Measurements from ENCODE around the gene SMC4. TPM values are rescaled to one million over a fixed set of nuclear protein-coding genes. Genes with fewer than 3 reads are reported as not detected.

Gene SMC4
- total RNA-seq, 2 experiments from 2014 or later, result 143 to 157 TPM

DNA sequence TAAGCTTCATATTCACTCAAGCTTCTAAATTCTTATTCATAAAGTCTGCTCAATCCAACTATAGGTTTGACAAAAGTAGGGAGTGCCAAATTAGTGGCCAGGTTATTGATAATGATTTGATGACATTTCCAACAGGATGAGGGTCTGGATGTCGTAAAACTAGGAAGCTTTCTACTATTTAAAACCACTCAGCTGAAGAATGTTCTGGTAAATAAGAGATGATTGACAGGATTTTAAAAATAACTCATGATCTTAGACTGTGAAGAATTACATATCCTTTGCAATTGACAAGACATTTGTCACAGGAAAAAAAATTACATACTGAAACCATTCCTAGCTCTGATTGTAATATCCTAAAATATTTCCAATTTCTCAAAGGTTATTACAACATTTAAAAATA is 65.5 kb downstream of the SMC4 start:
- Mint-ChIP-seq H3K36me3 (peaks cover 4% of the 10 kb centered on the region), H3K4me1 (ENCODE audit: low read depth) (no peaks in the 10 kb centered on the region), H3K27ac (no peak overlapping the region), H3K4me3 (no peak overlapping the region), H3K27me3 (peaks cover 16% of the 10 kb centered on the region), H3K9me3 (peaks cover 5% of the 10 kb centered on the region)
- CTCF ChIA-PET, result interaction anchor here (0.8 to 1.7 kb wide), 2 partner anchors 10 to 15 kb away, joined by 3 to 4 read pairs; partner anchors contain the start of gene TRIM59
- no peak for DNase-seq
- POLR2A ChIA-PET, result interaction anchor here (0.6 to 1.0 kb wide), 2 partner anchors 15 to 43 kb away, joined by 3 read pairs; no protein-coding TSS in a partner anchor
- intact Hi-C loops (cut with micrococcal nuclease), result no loop called here

DNA sequence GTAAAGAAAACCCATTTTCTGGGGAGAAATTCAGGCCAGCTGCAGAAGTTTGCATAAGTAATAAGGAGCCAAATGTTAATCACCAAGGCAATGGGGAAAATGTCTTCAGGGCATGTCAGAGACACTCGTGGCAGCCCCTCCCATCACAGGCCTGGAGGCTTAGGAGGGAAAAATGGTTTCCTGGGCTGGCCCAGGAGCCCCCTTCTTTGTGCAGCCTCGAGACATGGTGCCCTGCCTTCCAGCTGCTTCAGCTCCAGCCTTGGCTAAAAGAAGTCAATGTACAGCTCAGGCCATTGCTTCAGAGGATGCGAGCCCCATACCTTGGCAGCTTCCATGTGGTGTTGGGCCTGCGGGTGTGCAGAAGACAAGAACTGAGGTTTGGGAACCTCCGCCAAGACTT is 70.7 kb downstream of the SMC4 start:
- Mint-ChIP-seq H3K9me3 (peaks cover 20% of the 10 kb centered on the region), H3K27me3 (peaks cover 12% of the 10 kb centered on the region), H3K36me3 (peaks cover 4% of the 10 kb centered on the region), H3K4me3 (no peak overlapping the region), H3K4me1 (ENCODE audit: low read depth) (no peaks in the 10 kb centered on the region), H3K27ac (no peak overlapping the region)
- POLR2A ChIA-PET, result no interaction called here
- CTCF ChIA-PET, result no interaction called here
- no peak for DNase-seq
- intact Hi-C loops (cut with micrococcal nuclease), result no loop called here

DNA sequence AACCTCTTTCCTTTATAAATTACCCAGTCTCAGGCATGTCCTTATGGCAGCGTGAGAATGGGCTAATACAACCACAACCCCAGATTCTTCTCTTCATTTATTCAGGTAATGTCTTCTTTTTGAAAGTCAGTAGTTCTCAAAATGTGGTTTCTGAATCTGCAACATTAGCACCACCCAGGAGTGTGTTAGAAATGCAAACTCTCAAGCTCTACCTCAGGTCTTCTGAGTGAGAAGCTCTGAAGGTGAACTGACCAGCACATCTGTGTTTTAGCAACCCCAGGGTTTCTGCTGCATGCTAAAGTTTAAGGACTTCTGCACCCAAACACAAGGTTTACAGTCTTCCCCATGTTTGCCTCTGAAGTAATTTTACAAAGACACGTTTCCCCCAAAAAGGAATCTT is 72.4 kb downstream of the SMC4 start:
- H3K9me3 Mint-ChIP-seq, result peaks cover 20% of the 10 kb centered on the region
- ChIA-PET CTCF (interaction anchor here (0.5 kb wide), 1 partner anchor 15 kb away, joined by 3 read pairs; no protein-coding TSS in a partner anchor), POLR2A (no interaction called here)
- intact Hi-C loops (cut with micrococcal nuclease), result no loop called here
- H3K36me3 Mint-ChIP-seq, result peaks cover 4% of the 10 kb centered on the region
- no peak for DNase-seq
- no peak overlapping the region for H3K4me3 Mint-ChIP-seq
- no peaks in the 10 kb centered on the region for H3K4me1 Mint-ChIP-seq (ENCODE audit: low read depth)
- no peak overlapping the region for H3K27ac Mint-ChIP-seq
- peaks cover 14% of the 10 kb centered on the region for H3K27me3 Mint-ChIP-seq

DNA sequence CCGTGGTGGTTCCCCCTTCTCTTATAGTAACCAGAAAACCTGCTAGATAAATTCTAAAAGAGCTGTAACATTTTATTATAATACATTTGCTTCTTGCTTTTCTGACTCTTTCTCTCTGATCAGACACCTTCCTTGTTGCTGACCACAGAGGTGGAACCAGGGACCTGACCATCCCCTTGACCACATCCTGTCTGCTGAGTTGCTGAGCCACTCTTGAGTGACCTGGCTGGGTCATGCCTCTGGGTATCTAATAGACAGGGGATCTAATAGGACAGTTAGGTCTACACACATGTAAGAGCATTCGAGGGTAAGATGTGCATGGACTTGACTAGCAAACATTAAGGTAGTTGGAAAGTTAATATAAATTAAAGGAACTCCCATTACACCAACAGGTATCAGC is 72.9 kb downstream of the SMC4 start:
- H3K36me3 Mint-ChIP-seq, result peaks cover 4% of the 10 kb centered on the region
- ChIA-PET POLR2A (no interaction called here), CTCF (interaction anchor here (0.5 kb wide), 1 partner anchor 15 kb away, joined by 3 read pairs; no protein-coding TSS in a partner anchor)
- no peak overlapping the region for H3K4me3 Mint-ChIP-seq
- H3K27ac Mint-ChIP-seq, result no peak overlapping the region
- no peak for DNase-seq
- no peaks in the 10 kb centered on the region for H3K4me1 Mint-ChIP-seq (ENCODE audit: low read depth)
- intact Hi-C loops (cut with micrococcal nuclease), result no loop called here
- H3K27me3 Mint-ChIP-seq, result peaks cover 14% of the 10 kb centered on the region
- peaks cover 20% of the 10 kb centered on the region for H3K9me3 Mint-ChIP-seq

DNA sequence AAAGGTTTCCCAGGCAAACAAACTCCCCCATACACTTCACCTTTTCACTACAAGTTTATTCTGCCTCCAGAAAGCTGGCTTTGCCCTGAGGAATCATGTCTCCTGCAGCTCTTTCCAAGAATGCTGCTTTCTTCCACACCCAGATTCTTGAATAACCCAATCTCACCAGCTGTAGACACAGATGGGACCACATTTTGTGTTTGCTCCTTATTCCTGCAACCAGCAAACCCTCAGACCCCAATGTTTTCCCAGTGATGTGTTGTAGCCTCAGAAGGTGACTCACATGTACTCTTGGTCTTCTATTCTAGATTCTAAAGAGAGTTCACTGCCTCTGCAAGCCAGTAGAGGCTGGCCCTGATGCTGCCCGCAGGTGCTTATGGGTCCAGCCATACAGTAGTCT is 73.8 kb downstream of the SMC4 start:
- intact Hi-C loops (cut with micrococcal nuclease), result no loop called here
- Mint-ChIP-seq H3K9me3 (peaks cover 20% of the 10 kb centered on the region), H3K27ac (no peak overlapping the region), H3K27me3 (peaks cover 14% of the 10 kb centered on the region), H3K4me1 (ENCODE audit: low read depth) (no peaks in the 10 kb centered on the region), H3K4me3 (no peak overlapping the region), H3K36me3 (peaks cover 4% of the 10 kb centered on the region)
- no peak for DNase-seq
- POLR2A ChIA-PET, result no interaction called here
- CTCF ChIA-PET, result no interaction called here

DNA sequence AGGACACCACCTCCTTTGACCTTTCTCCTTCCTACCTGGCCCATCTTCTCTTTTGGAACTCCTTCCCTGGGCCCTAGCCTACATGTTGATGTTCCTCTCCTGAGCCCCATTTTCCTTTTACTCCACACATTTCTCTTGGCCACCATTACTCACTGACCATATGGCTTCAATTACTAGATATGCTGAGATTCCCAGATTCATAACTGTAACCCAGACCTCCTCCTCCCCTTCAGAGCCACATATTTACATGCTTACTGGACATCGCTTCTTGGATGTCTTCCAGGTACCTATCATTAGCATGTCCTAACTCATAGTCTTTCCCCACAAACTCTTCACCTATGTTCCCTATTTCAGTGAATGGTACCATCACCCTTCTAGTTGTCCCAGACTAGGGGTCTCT is 74.5 kb downstream of the SMC4 start:
- peaks cover 4% of the 10 kb centered on the region for H3K36me3 Mint-ChIP-seq
- DNase-seq, result no peak
- CTCF ChIA-PET, result no interaction called here
- no peaks in the 10 kb centered on the region for H3K4me1 Mint-ChIP-seq (ENCODE audit: low read depth)
- H3K9me3 Mint-ChIP-seq, result peaks cover 20% of the 10 kb centered on the region
- H3K27me3 Mint-ChIP-seq, result peaks cover 11% of the 10 kb centered on the region
- no peak overlapping the region for H3K4me3 Mint-ChIP-seq
- POLR2A ChIA-PET, result no interaction called here
- no peak overlapping the region for H3K27ac Mint-ChIP-seq
- intact Hi-C loops (cut with micrococcal nuclease), result no loop called here

DNA sequence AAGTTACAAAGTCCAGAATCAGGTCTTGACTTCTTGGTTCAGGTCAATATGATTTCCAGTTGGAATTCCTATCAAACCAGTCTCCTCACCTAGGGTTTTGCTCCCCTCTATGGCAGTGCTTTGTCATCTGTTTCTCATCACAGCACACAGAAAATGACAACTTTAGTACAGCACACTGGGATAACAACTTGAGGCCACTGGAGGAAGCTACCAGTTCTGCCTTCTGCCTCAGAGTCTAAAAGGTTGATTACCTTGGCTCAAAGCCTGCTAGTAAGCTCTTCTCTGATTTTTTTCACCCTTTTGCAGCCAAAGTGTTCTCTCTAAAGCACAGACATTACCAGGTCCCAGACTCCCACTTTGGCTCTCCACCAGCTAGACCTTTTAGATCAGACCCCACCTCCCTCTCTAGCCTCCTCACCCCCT is 75.0 kb downstream of the SMC4 start:
- intact Hi-C loops (cut with micrococcal nuclease), result no loop called here
- POLR2A ChIA-PET, result no interaction called here
- Mint-ChIP-seq H3K27ac (no peak overlapping the region), H3K4me1 (ENCODE audit: low read depth) (no peaks in the 10 kb centered on the region), H3K4me3 (no peak overlapping the region), H3K27me3 (peaks cover 10% of the 10 kb centered on the region), H3K9me3 (peaks cover 20% of the 10 kb centered on the region), H3K36me3 (peaks cover 4% of the 10 kb centered on the region)
- CTCF ChIA-PET, result no interaction called here
- DNase-seq, result no peak

DNA sequence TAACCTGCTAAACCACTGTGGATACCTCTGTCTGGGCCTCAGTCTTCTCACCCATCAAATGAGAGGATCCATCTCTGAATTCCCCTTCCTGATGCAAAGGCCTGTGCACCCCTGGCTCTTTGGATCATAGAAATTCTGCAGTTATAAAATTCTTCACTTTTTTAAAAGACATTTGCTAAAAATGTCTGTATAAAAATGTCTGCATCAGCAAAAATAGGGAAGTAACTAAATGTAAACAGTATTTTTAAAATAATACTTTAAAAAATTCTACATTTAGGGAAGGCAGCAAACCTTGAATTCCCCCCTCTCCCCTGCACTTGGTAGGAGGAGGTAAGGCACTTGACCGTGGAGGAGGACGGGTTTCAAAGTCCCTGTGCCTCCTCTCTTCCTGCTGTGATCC is 75.7 kb downstream of the SMC4 start:
- ChIA-PET POLR2A (no interaction called here), CTCF (no interaction called here)
- Mint-ChIP-seq H3K27ac (no peak overlapping the region), H3K9me3 (peaks cover 13% of the 10 kb centered on the region), H3K4me1 (ENCODE audit: low read depth) (no peaks in the 10 kb centered on the region), H3K27me3 (peaks cover 10% of the 10 kb centered on the region), H3K36me3 (no peaks in the 10 kb centered on the region), H3K4me3 (no peak overlapping the region)
- DNase-seq, result no peak
- intact Hi-C loops (cut with micrococcal nuclease), result no loop called here

DNA sequence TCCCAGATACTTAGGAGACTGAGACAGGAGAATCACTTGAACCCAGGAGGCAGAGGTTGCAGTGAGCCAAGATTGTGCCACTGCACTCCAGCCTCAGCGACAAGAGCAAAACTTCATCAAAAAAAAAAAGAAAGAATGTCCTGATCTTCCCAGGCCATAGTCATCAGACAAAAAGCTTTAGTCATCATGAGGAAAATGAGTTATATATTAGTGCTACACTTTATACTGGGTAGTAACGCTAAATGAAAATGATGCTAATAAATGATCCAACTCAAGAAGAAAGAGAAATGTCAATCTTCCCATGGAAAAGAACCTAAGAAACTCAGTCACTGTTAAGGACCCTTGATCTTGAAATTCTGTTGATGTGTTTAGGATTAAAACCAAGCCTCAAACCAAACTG is 76.4 kb downstream of the SMC4 start:
- Mint-ChIP-seq H3K27me3 (peaks cover 11% of the 10 kb centered on the region), H3K36me3 (no peaks in the 10 kb centered on the region), H3K4me3 (no peak overlapping the region), H3K27ac (no peak overlapping the region), H3K4me1 (ENCODE audit: low read depth) (no peaks in the 10 kb centered on the region), H3K9me3 (peaks cover 7% of the 10 kb centered on the region)
- POLR2A ChIA-PET, result no interaction called here
- CTCF ChIA-PET, result no interaction called here
- intact Hi-C loops (cut with micrococcal nuclease), result no loop called here
- no peak for DNase-seq

DNA sequence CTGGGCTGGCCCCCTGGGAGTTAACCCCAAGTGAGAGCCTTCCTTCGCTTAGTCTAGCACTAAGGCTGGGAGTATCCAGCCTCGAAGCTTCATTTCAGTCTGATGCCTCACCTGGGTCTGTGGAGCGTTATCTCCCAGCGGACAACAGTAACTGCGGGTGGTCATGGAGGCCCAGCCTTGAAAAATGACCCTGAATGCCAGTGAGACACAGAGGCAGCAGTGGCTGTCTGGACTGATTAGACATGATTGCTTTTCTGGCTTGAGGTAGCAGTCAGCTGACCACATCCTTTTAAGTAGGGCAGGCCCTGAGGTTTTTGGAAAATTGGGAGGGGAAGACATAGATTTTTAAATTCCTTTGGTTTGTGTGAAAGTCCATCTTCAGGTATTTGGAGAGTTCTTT is 78.3 kb downstream of the SMC4 start:
- H3K4me3 Mint-ChIP-seq, result no peak overlapping the region
- no peak overlapping the region for H3K27ac Mint-ChIP-seq
- no peaks in the 10 kb centered on the region for H3K36me3 Mint-ChIP-seq
- intact Hi-C loops (cut with micrococcal nuclease), result no loop called here
- ChIA-PET CTCF (no interaction called here), POLR2A (no interaction called here)
- no peaks in the 10 kb centered on the region for H3K9me3 Mint-ChIP-seq
- H3K4me1 Mint-ChIP-seq (ENCODE audit: low read depth), result no peaks in the 10 kb centered on the region
- peaks cover 9% of the 10 kb centered on the region for H3K27me3 Mint-ChIP-seq
- DNase-seq, result no peak

DNA sequence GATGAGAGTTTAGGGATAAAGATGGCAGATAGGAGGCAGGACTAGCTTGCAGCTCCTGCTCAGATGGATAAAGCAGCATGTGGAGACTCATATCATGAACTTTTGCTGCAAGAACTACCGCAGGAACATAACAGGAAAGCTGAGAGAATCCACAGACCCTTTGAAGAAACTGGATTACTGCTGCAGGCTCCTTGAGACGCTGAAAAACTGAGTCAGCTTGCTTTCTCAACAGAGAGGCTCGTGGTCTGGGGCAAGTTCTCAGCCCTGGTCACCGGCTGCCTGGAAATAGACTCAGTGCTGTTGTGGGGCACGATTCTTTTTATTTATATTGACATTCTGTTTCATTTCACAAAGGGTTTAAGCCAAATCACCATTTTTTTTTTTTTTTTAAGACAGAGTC is 78.9 kb downstream of the SMC4 start:
- no peaks in the 10 kb centered on the region for H3K4me1 Mint-ChIP-seq (ENCODE audit: low read depth)

DNA sequence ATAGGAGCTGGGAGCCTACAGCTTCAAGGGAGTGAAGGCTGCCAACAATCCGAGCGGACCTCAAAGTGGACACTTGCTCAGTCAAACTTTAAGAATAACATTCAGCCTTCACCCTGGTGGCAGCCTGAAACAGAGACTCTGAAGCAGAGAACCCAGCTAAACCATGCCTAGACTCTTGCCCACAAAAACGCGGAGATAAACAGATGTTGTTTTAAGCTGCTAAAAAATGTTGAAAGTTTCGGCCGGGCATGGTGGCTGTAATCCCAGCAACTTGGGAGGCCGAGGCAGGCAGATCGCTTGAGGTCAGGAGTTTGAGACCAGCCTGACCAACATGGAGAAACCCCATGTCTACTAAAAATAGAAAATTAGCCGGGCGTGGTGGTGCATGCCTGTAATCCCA is 79.9 kb downstream of the SMC4 start:
- Mint-ChIP-seq H3K27me3 (peaks cover 9% of the 10 kb centered on the region), H3K27ac (no peak overlapping the region), H3K9me3 (no peaks in the 10 kb centered on the region), H3K4me3 (no peak overlapping the region), H3K4me1 (ENCODE audit: low read depth) (no peaks in the 10 kb centered on the region), H3K36me3 (no peaks in the 10 kb centered on the region)
- DNase-seq, result no peak
- ChIA-PET CTCF (no interaction called here), POLR2A (no interaction called here)
- intact Hi-C loops (cut with micrococcal nuclease), result no loop called here

More for the DNA sequence above, 78.9 kb downstream of the SMC4 start:
- H3K36me3 Mint-ChIP-seq, result no peaks in the 10 kb centered on the region
- POLR2A ChIA-PET, result no interaction called here
- intact Hi-C loops (cut with micrococcal nuclease), result no loop called here
- no peak overlapping the region for H3K27ac Mint-ChIP-seq
- no peaks in the 10 kb centered on the region for H3K9me3 Mint-ChIP-seq
- H3K4me3 Mint-ChIP-seq, result no peak overlapping the region
- DNase-seq, result no peak
- peaks cover 9% of the 10 kb centered on the region for H3K27me3 Mint-ChIP-seq
- CTCF ChIA-PET, result no interaction called here

DNA sequence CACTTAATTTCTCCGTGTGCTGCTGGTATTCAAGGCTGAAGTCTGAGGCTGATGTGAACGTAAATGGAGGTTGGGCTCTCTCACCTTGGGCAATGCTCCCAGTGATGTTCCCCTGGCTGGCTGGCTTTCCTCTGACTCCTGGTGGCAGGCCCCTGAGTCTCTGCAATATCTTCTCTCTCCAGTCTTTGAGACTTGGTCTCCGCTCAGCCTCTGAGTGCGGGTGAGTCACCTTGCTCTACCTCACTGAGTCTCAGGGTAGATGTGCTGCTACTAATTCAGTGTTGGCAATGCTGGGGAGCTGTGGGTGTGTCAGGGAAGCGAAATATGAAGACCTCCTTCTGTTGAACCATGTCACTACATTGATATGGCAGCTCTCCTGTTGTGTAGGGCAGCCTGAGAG is 81.5 kb downstream of the SMC4 start:
- H3K27ac Mint-ChIP-seq, result no peak overlapping the region
- intact Hi-C loops (cut with micrococcal nuclease), result no loop called here
- no peak for DNase-seq
- POLR2A ChIA-PET, result no interaction called here
- H3K4me3 Mint-ChIP-seq, result no peak overlapping the region
- CTCF ChIA-PET, result no interaction called here
- H3K9me3 Mint-ChIP-seq, result no peaks in the 10 kb centered on the region
- peaks cover 3% of the 10 kb centered on the region for H3K27me3 Mint-ChIP-seq
- peaks cover 2% of the 10 kb centered on the region for H3K4me1 Mint-ChIP-seq (ENCODE audit: low read depth)
- H3K36me3 Mint-ChIP-seq, result no peaks in the 10 kb centered on the region

DNA sequence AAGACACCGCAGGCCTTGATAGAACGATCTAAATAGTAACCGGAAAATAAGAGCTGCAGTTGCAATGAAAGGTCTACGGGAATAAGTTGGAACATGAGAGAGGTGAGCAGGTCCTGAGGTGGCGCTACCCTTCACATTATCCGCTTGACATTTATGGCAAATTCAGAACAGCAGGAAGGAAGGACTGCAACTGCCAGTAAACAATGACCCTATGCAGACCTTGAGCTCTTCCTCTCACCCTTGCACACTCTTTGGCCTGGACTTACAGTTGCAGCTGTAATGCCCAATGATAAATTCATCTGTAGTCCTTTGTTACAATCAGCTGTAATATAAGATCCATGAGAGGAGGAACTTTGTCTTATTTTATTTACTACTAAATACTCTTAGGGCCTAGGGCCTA is 82.4 kb downstream of the SMC4 start:
- H3K36me3 Mint-ChIP-seq, result no peaks in the 10 kb centered on the region
- intact Hi-C loops (cut with micrococcal nuclease), result no loop called here
- CTCF ChIA-PET, result no interaction called here

More for the DNA sequence above, 82.4 kb downstream of the SMC4 start:
- H3K27ac Mint-ChIP-seq, result no peak overlapping the region
- no peaks in the 10 kb centered on the region for H3K9me3 Mint-ChIP-seq
- H3K4me1 Mint-ChIP-seq (ENCODE audit: low read depth), result peaks cover 2% of the 10 kb centered on the region
- POLR2A ChIA-PET, result interaction anchor here (0.6 kb wide), 1 partner anchor 75 kb away, joined by 3 read pairs; no protein-coding TSS in a partner anchor
- H3K4me3 Mint-ChIP-seq, result no peak overlapping the region
- DNase-seq, result no peak
- H3K27me3 Mint-ChIP-seq, result peaks cover 3% of the 10 kb centered on the region
